ENCODE data around the gene DAZAP1. TPM values are rescaled to one million over a fixed set of nuclear protein-coding genes. Genes with fewer than 3 reads are reported as not detected.

DAZAP1 gene
- total and polyA plus RNA-seq, 2 of the 4 experiments (the other 2 are of a cell fraction), result 22.0 to 62.8 TPM

DNA sequence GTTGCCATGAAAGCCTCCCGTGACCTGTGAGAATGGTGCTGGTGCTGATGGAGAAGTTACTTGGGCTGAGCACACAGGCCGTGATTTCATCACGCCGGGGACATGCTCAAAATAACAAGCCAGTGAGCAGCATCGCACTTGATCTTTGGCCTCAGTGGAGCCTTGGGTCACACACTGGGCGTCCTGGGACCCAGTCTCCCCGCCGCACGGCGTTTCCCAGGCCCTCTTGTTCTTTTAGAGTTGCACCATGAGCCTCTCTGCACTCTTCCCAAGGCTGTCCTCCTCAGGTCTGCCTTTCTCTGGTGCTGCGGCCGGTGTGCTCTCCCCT lies 33.2 kb upstream of the DAZAP1 start:
- DNase-seq (no peak), ATAC-seq (ENCODE audit: low read depth) (no peak)
- H3K14ac ChIP-seq (replicated peaks; ENCODE audit: low read depth, low read length), result no peak overlapping the region
- no peak overlapping the region for H3K4ac ChIP-seq (ENCODE audit: low read depth, low read length)
- no peaks in the 10 kb centered on the region for H3K27me3 ChIP-seq (ENCODE audit: control insufficient read depth, insufficient read depth, low read length)
- H3K27ac ChIP-seq (ENCODE audit: insufficient read depth, low read length), result no peak overlapping the region
- peaks cover 53% of the 10 kb centered on the region for H3K36me3 ChIP-seq (ENCODE audit: control insufficient read depth, insufficient read depth, low read length)
- CTCF ChIA-PET, result no interaction called here
- no peak for TF ChIP-seq MAFK (IDR thresholded peaks at IDR 0.05; ENCODE audit: low read depth, low read length)
- H4K8ac ChIP-seq (ENCODE audit: low read depth in 2 of 2, low read length in 2 of 2), result no peak overlapping the region
- H3K4me1 ChIP-seq (ENCODE audit: control insufficient read depth, insufficient read depth, low read length), result peaks cover 9% of the 10 kb centered on the region
- WGBS, 2 experiments (ENCODE audit: extremely low coverage in 2 of 2, insufficient read length in 1 of 2), result 92% methylated on average over 5 of the region's 12 CpGs; no CpG with 5 or more reads in 1 of the 2 experiments
- no peak overlapping the region for H3K23ac ChIP-seq (ENCODE audit: low read depth, low read length)
- no peak overlapping the region for H3K56ac ChIP-seq (ENCODE audit: extremely low read depth, insufficient read depth, low read length)
- H2BK20ac ChIP-seq (ENCODE audit: low read depth, low read length), result no peak overlapping the region
- H4K5ac ChIP-seq (ENCODE audit: low read depth, low read length), result no peak overlapping the region
- POLR2A ChIA-PET (ENCODE audit: unreplicated experiment), result no interaction called here
- dilution Hi-C loops (cut with HindIII; ENCODE audit: low sequenced_read_pairs, unreplicated experiment) (no loop called here), intact Hi-C loops (cut with micrococcal nuclease) (no loop called here), in situ Hi-C loops (cut with MboI; ENCODE audit: low sequenced_read_pairs) (no loop called here)
- no peak overlapping the region for H4K91ac ChIP-seq (ENCODE audit: insufficient read depth, low read depth, low read length)
- no peak overlapping the region for H3K9ac ChIP-seq (ENCODE audit: low read depth, low read length)
- no peak overlapping the region for H2BK5ac ChIP-seq (ENCODE audit: low read depth, low read length, poor library complexity, severe bottlenecking)
- H2BK120ac ChIP-seq (ENCODE audit: low read depth, low read length), result no peak overlapping the region
- no peak overlapping the region for H3K4me2 ChIP-seq (ENCODE audit: low read depth, low read length)
- H3K9me3 ChIP-seq (ENCODE audit: control insufficient read depth, insufficient read depth, low read length), result no peaks in the 10 kb centered on the region
- H4K20me1 ChIP-seq (ENCODE audit: insufficient read depth, low read length), result peaks cover 3% of the 10 kb centered on the region; the same call in 1 of the 2 replicates
- H2AFZ ChIP-seq (replicated peaks; ENCODE audit: low read length, poor library complexity), result no peak overlapping the region
- no peak overlapping the region for H3K4me3 ChIP-seq (ENCODE audit: insufficient read depth, low read depth, low read length)
- no peak overlapping the region for H2AK5ac ChIP-seq (ENCODE audit: low read depth, low read length)
- H2AK9ac ChIP-seq (replicated peaks; ENCODE audit: low read depth, low read length, poor library complexity), result no peak overlapping the region
- BruUV-seq (replicated peaks), result no TSS peak
- no peak overlapping the region for H2BK15ac ChIP-seq (ENCODE audit: low read depth, low read length)
- H3K18ac ChIP-seq (ENCODE audit: low read depth, low read length), result no peak overlapping the region
- H3K79me1 ChIP-seq (ENCODE audit: low read depth in 1 of 2, low read length in 2 of 2), result peaks cover 2 to 15% of the 10 kb centered on the region in 2 experiments; a peak in 3 of 4 replicates
- H3K9me1 ChIP-seq (ENCODE audit: insufficient read depth, low read length), result peaks cover 3% of the 10 kb centered on the region; the same call in 1 of the 2 replicates
